SK-N-SH treated with all-trans-retinoic acid at 6 μM for 48 hours (cell line): ENCODE data around the gene KBTBD3.

Experiments
- ARNTL ChIP-seq: fragments of 450-650 bp; formaldehyde crosslinking; IDR thresholded peaks from 2 replicates; pipeline ENCODE4 v1.5.0; 2020; ENCODE audit warnings: low read depth, mild to moderate bottlenecking, moderate library complexity, borderline replicate concordance
- OSR1 ChIP-seq: fragments of 250-450 bp; sonication (Bioruptor Pico); IDR thresholded peaks from 2 replicates; pipeline ENCODE4 v1.8.0; 2022; ENCODE audit warnings: moderate library complexity, mild to moderate bottlenecking, inconsistent platforms
- PATZ1 ChIP-seq: fragments of 250-450 bp; sonication (Bioruptor Pico); IDR thresholded peaks from 2 replicates; pipeline ENCODE4 v1.8.0; 2020; ENCODE audit warnings: mild to moderate bottlenecking, moderate library complexity, borderline replicate concordance
- RARB ChIP-seq: fragments of 250-450 bp; sonication (Bioruptor Pico); IDR thresholded peaks from 2 replicates; pipeline ENCODE4 v1.8.0; 2021; ENCODE audit warnings: mild to moderate bottlenecking, moderate library complexity
- ZFP30 ChIP-seq: fragments of 450-650 bp; formaldehyde crosslinking; IDR thresholded peaks from 2 replicates; pipeline ENCODE4 v1.5.0; 2022; ENCODE audit warnings: mild to moderate bottlenecking, moderate library complexity
- ZNF70 ChIP-seq: fragments of 450-650 bp; formaldehyde crosslinking; IDR thresholded peaks from 2 replicates; pipeline ENCODE4 v1.5.0; 2020; ENCODE audit warnings: mild to moderate bottlenecking, moderate library complexity

GRCh38 chr11:106031202-106031810, 45.8 kb downstream of the KBTBD3 start:
- no peak for TF ChIP-seq RARB (CRISPR knock-in tag)
- no peak for TF ChIP-seq ARNTL
- no peak for TF ChIP-seq ZFP30 (CRISPR knock-in tag)
- no peak for TF ChIP-seq PATZ1 (CRISPR knock-in tag)
- TF ChIP-seq ZNF70 (CRISPR knock-in tag), result no peak
- TF ChIP-seq OSR1 (CRISPR knock-in tag), result no peak
